ENCODE results near the gene PARD3B.

DNA sequence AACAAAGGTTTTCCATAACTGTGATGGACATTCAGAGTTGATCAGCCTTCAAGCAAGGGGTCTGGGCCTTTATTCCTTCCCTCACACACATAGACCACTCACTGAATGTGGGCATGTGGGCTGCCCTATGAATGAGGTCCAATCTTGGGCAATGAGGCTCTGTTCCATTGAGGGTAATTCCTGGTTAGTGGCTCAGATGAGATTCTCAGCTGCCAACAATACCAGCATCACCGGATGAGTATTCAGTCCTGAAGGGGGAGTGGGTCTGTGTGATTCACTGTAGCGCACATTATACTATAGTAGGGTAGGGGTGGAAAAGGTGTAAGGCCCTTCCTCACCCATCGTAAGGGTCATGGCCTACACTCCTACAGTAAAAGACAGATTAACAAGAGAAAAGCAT lies 9.9 kb upstream of the PARD3B start:
- TF ChIP-seq POLR2A (IDR thresholded peaks at IDR 0.05; ENCODE audit: low read length), result no peak
- no peak for TF ChIP-seq GATA1 (IDR thresholded peaks at IDR 0.05; ENCODE audit: low read depth, low read length)

Data from erythroblast (primary cell).